GM12875 (cell line): ENCODE results near the gene CCL19.

ENCODE experiments used
- H3K4me3 ChIP-seq: one replicate; pipeline ENCODE4 v1.5.1; 2011; ENCODE audit warnings: low read depth, low read length, control low read depth
- TF ChIP-seq, protein P1 (sequence below): IDR thresholded peaks from 2 replicates; pipeline ENCODE4 v1.5.1; 2011; ENCODE audit warnings: low read depth, mild to moderate bottlenecking, control low read depth, inconsistent platforms, low read length, moderate library complexity, borderline replicate concordance; ENCODE audit not compliant: insufficient read depth

Gene CCL19

DNA sequence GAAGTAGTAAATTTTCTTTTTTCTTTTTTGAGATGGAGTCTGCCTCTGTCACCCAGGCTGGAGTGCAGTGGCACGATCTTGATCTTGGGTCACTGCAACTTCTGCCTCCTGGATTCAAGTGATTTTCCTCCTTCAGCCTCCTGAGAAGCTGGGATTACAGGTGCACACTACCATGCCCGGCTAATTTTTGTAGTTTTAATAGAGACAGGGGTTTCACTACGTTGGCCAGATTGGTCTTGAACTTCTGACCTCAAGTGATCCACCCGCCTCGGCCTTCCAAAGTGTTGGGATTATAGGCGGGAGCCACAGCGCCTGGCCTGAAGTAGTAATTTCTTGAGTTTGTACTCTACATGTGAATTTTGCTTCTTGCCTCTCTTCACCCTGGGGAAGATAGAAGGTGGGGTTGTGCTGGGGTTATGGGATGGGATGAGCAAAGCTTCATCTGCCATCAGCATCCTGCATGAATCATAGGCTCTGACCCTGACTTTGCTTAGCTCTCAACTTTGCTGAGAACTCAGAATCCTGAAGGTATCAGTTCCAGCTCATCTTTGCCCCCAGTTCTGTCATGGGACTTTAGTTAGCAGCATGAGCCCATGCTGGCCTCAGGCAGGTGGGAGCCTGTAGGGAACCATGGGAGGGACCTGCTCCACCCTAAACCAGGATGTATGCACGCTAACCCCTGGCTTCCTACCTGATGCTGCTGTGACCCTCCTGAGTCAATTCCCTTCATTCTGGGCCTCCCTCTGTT lies 28.1 kb upstream of the CCL19 start:
- no peak overlapping the region for H3K4me3 ChIP-seq
- TF ChIP-seq, protein P1, sequence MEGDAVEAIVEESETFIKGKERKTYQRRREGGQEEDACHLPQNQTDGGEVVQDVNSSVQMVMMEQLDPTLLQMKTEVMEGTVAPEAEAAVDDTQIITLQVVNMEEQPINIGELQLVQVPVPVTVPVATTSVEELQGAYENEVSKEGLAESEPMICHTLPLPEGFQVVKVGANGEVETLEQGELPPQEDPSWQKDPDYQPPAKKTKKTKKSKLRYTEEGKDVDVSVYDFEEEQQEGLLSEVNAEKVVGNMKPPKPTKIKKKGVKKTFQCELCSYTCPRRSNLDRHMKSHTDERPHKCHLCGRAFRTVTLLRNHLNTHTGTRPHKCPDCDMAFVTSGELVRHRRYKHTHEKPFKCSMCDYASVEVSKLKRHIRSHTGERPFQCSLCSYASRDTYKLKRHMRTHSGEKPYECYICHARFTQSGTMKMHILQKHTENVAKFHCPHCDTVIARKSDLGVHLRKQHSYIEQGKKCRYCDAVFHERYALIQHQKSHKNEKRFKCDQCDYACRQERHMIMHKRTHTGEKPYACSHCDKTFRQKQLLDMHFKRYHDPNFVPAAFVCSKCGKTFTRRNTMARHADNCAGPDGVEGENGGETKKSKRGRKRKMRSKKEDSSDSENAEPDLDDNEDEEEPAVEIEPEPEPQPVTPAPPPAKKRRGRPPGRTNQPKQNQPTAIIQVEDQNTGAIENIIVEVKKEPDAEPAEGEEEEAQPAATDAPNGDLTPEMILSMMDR = no peak

DNA sequence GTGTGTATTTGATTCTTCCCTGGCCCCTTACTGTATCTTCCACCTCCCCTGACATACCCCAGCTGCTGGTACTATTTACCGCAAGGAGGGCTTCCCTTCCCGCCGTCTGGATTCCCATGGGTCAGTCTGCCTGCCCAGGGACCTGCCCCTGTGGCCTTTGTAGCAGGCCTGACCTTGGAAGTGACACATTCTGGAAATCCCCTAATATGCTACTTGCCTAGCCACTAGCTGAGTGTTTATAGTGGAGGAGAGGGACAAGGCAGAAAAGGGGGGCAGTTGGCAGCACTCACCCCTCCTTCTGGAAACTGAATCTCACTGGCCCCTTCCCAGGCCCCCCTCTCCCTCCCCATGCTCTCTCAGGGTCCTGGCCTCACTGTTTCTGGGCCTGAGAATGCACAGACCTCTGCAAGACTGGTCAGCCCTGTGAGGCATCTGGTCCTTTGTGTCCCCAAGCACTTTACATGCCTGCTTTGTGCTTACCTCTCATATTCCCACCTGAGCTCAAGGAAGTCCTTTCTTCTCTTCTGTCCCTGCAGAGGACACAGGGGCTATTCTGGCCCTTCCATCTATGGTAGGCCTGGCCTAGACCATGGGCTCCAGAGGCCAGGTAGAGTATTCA lies 27.0 kb upstream of the CCL19 start:
- TF ChIP-seq, protein P1 = no peak
- H3K4me3 ChIP-seq = no peak overlapping the region

DNA sequence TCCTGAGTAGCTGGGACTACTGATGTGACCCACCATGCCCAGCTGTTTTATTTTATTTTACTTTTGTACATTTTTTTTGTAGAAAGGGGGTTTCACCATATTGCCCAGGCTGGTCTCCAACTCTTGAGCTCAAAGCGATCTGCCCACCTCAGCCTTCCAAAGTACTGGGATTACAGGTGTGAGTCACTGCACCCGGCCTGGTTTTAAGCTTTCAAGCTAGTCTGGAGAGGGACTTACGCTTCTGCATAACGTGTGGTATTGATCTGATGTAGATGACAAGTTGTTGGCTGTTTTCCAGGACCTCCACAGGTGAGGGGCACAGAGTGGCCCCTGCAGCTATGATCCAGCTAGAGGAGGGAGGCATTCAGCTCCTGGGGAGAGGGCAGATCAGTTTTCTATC lies 25.6 kb upstream of the CCL19 start:
- TF ChIP-seq, protein P1 = no peak
- H3K4me3 ChIP-seq = no peak overlapping the region

DNA sequence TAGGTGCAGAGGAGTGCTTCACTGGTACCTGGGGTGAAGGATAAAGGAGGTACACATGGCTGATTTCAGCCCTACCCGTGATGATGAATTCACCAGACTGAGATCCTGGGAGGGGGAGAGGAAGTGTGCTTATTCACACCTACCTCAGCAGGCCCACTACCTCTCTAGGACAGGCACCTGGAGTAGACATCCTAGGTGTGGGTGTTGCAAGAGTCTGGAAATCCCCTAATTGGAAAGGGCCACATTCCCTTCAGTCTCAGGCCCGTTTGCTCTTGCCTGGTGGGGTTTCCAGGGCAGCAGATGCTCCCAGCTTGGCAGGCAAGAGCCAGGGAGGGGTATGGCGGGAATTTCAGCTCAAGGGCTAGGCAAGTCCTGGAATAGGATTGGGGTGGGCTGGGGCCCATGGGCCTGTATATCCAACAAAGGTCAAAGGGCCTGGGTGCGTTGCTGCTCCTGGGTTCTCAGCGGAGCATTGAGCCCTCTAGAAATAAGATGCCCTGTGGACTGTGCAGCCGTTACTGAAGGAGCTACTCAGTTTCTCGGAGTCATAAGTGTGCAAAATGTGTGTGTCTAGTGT lies 24.7 kb upstream of the CCL19 start:
- TF ChIP-seq, protein P1 = no peak
- H3K4me3 ChIP-seq = no peak overlapping the region

DNA sequence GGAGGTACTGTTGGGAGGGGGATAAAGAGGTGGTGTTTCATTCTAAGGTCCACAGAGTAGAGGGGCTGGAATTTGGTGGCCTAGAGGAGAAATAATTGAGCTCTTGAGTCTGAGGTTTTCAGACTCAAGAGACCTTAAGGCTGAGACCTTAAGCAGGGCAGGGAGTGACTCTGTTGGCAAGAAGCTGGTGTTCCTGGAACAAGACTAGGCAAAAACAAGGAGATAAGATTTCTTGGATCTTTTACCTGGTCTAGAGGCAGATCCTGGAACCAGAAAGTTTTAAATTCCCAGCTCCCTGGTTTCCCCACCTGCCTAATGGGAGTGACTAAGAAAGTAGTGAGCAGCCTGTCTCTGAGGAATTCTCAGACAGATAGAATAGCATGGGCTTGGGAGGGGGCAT lies 22.9 kb upstream of the CCL19 start:
- TF ChIP-seq, protein P1 = no peak

DNA sequence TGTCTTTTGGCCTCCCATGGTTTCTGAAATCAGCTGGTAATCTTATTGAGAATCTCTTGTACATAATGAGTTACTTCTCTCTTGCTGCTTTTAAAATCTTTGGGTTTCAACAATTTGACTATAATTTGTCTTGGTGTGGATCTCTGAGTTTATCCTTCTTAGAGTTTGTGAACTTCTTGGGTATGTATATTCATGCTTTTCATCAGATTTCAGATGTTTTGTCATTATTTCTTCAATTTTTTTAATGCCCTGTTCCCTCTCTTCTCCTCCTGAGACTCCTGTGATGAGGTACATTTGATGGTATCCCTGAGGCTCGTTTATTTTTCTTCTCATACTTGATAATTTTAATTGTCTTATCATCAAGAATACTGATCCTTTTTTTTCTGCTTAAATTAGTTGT lies 21.1 kb upstream of the CCL19 start:
- H3K4me3 ChIP-seq = no peak overlapping the region
- TF ChIP-seq, protein P1 = no peak

More for the DNA sequence above, 22.9 kb upstream of the CCL19 start:
- no peak overlapping the region for H3K4me3 ChIP-seq
